ACHN (cell line): ENCODE results near the gene HEG1.
"Not testable (repeated sequence)": the region's sequence is repeated elsewhere in the genome, so short reads cannot be mapped to it uniquely, and the experiment has no call there.

ENCODE experiments used
- DNase-seq: peaks from one replicate; pipeline ENCODE4 v3.0.0-alpha.2; 2015
- in situ Hi-C: cut with HindIII; loops from 2 replicates; pipeline ENCODE4 v1.10.0; 2017; ENCODE audit warnings: low sequenced_read_pairs, low pct_ligation_motif_present, low pct_unique_long_range_greater_than_20kb

The HEG1 gene

GRCh38 chr3:125055913-125056745 is at the start of gene HEG1:
Gene HEG1 (minus strand): TSS chr3:125055997. CDS start chr3:125055890, 107 bp downstream.
- DNase-seq: peak; percentile 79
- in situ Hi-C loops: no loop called here

DNA sequence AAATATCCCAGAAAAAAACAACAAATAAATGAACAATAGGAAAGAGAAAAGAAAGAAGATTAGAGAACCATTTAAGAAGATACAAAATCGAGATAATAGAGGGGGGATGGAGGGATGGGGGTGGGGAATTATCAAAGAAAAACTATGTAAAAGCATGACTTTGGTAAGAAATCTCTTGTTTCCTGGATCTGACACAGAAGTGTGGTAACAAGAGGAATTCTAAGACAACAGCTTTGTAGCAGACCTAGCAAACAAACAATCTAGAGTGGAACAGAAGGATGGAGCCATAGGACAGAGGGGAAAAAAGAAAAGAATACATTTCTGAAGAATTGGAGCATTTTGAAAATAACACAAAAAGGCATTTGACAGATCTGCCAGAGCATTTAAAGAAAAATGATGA is 49.3 kb upstream of the HEG1 start:
- no peak for DNase-seq
- in situ Hi-C loops: no loop called here

DNA sequence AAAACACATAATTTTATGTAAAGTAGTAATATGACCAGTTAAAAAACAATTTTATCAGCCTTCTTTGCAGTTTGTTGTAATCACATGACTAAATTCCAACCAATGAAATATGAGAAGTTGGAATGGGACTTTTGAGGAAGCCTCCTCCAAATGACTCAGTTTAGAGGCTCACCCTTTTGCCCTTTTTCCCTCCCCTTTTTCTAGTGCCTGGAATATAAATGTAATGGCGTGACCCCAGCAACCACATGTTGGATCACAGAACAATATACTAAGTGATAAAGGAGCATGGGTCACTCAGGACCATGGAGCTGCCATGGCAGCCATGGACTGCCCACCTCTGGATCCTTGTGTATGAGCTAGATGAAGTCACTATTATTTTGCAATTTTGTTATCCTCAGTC is 48.8 kb upstream of the HEG1 start:
- no peak for DNase-seq
- in situ Hi-C loops: no loop called here

- DNase-seq: no peak
- in situ Hi-C loops: no loop called here
Measured at GRCh38 chr3:125103406-125103805, 47.6 kb upstream of the HEG1 start.

- in situ Hi-C loops: no loop called here
- DNase-seq: no peak
Measured at GRCh38 chr3:125102470-125102869, 46.7 kb upstream of the HEG1 start.

GRCh38 chr3:125098611-125099291 is 43.0 kb upstream of the HEG1 start:
- in situ Hi-C loops: no loop called here
- DNase-seq: no peak

- in situ Hi-C loops: no loop called here
- DNase-seq: no peak
Measured at GRCh38 chr3:125090649-125091048, 34.9 kb upstream of the HEG1 start.

GRCh38 chr3:125087768-125088391 is 32.1 kb upstream of the HEG1 start:
- in situ Hi-C loops: no loop called here
- no peak for DNase-seq

DNA sequence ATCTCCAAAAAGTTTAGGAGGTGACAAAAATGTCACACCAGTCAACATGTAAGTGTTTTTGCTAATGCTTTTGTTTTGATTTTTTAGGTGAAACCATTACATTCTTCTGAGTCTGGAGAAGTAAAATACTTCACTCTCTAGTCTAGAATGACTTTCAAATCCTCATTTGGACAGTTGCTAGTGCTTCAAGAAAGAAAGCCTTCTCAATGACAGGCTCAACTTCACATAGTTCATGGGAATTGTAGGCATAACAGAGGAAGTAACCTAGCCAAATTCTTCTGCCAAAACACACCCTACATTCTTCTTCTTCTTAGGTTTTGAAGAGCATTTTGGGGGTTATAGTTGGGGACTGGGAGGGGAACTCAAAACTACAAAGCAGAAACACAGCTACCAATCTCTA is 29.4 kb upstream of the HEG1 start:
- in situ Hi-C loops: no loop called here
- no peak for DNase-seq

DNA sequence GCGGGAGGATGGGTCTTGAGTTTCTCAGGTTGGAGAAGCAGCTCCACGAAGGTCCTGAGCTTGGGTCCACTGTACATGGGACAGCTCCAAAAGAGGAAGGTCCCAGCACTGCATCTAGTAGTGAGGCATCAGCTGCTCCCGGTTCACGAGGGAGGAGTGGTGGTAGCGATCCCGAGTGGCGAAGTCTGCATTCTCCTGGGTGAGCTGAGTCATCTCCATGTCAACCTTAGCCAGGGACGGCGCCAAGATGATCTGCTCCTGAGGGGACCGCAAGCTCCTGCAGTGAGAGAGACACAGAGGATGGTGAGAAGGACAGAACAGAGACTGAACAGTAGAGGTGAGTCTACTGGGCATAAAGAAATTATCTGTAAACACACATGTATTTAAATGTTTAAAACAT is 28.0 kb upstream of the HEG1 start:
- in situ Hi-C loops: no loop called here

GRCh38 chr3:125082339-125082738 is 26.5 kb upstream of the HEG1 start:
- DNase-seq, in situ Hi-C loops: not testable (repeated sequence)

More for the DNA sequence above, 28.0 kb upstream of the HEG1 start:
- no peak for DNase-seq

DNA sequence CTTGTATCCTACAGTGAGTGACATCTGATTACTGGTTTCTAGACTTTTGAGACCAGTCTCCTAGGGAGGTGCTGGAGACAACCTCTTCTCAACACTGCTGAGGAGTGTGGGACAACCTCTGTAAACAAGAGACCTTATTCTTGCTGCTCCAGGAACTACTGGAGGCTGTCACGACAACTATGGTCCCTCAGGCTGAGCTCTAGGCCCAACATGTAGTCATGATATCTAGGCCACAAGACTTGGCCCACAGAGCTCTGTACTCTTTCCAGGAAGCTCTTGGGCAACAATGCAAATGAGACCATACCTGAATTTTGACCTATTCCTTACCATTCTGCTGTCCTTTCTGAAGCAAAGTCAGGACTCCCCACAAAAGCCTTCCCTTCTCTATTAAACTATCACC is 24.3 kb upstream of the HEG1 start:
- in situ Hi-C loops: no loop called here
- DNase-seq: no peak

GRCh38 chr3:125079675-125080045 is 23.9 kb upstream of the HEG1 start:
- in situ Hi-C loops: no loop called here
- DNase-seq: no peak

- in situ Hi-C loops: no loop called here
- DNase-seq: no peak
Measured at GRCh38 chr3:125078951-125079674, 23.3 kb upstream of the HEG1 start.

DNA sequence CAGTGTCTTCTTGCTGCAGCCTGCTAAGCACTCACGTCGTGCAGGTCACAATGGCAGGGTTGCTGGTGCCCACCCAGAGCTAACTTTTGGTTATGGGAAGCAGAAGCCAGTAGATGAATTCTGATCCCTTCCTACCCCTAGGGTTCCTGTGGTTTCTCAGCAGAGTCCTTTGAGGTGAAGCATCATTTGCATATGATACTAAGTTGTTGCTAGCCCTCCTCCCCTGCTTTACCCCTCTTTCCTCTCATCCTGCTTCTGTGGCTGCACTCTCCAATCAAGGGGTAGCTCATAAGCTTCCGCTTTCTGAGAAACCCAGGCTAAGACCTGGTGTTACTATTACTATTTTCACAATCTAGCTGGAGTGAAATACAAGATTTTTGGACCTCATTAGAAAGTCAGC is 22.1 kb upstream of the HEG1 start:
- in situ Hi-C loops: no loop called here
- DNase-seq: no peak

GRCh38 chr3:125076464-125076863 is 20.7 kb upstream of the HEG1 start:
- in situ Hi-C loops: no loop called here
- DNase-seq: no peak

DNA sequence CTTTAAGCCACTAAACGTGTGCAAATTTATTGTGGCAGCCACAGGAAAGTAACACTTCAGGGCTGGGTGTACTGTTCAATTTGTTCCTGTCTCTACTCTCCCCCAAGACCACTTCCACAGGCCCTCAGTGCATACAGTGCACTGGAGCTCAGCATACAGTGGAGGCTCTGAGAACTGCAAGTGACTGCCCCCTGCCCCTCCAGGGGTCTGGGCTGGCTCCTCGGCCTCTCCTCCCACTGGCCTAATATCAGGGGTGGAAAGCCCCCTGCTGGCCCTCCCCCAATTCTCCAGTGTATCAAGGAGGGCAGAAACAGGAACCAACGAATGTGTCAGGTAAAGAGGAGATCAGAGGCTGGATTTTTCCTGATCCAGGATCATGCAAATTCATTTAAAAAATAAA is 19.9 kb upstream of the HEG1 start:
- DNase-seq: no peak
- in situ Hi-C loops: no loop called here

- no peak for DNase-seq
- in situ Hi-C loops: no loop called here
Measured at GRCh38 chr3:125073390-125073905, 17.7 kb upstream of the HEG1 start.
